GM23338 (cell line): ENCODE results near the gene CNPPD1. TPM values are rescaled to one million over a fixed set of nuclear protein-coding genes. Genes with fewer than 3 reads are reported as not detected.

Source experiments
- ATAC-seq: fragments of 200-7000 bp; cut with Tn5 transposase; 3 replicates; pipeline ENCODE4 v1.9.1; 2020
- DNase-seq: peaks from one replicate; pipeline ENCODE4 v3.0.0-alpha.2; 2015; ENCODE audit warnings: low spot score
- H2AFZ ChIP-seq: fragments of 200-600 bp; sonication (generic); 2 replicates; pipeline ENCODE4 v1.8.0; 2016; ENCODE audit warnings: antibody characterized with exemption, mild to moderate bottlenecking, moderate library complexity
- H3F3A ChIP-seq: fragments of 200-600 bp; sonication (generic); replicated peaks from 2 replicates; pipeline ENCODE4 v1.8.0; 2017; ENCODE audit warnings: antibody characterized with exemption, mixed run types, low read depth
- H3K27ac ChIP-seq: fragments of 200-600 bp; sonication (generic); 2 replicates; pipeline ENCODE4 v1.6.1; 2016; ENCODE audit warnings: low read depth
- H3K27me3 ChIP-seq: fragments of 200-600 bp; sonication (generic); 2 replicates; pipeline ENCODE4 v1.8.0; 2016; ENCODE audit warnings: mild to moderate bottlenecking, mixed run types, moderate library complexity; ENCODE audit not compliant: insufficient read depth
- H3K36me3 ChIP-seq: fragments of 200-600 bp; sonication (generic); 2 replicates; pipeline ENCODE4 v1.8.0; 2016; ENCODE audit warnings: mild to moderate bottlenecking; ENCODE audit not compliant: insufficient read depth
- H3K4me1 ChIP-seq: fragments of 200-600 bp; sonication (generic); 2 replicates; pipeline ENCODE4 v1.8.0; 2016; ENCODE audit warnings: mild to moderate bottlenecking, moderate library complexity; ENCODE audit not compliant: insufficient read depth
- H3K4me2 ChIP-seq: fragments of 200-600 bp; sonication (generic); 2 replicates; pipeline ENCODE4 v1.7.1; 2017; ENCODE audit warnings: mixed run types
- H3K4me3 ChIP-seq: fragments of 200-600 bp; sonication (generic); 2 replicates; pipeline ENCODE4 v1.6.1; 2016; ENCODE audit warnings: mixed run types
- H3K79me2 ChIP-seq: fragments of 200-600 bp; sonication (generic); replicated peaks from 2 replicates; pipeline ENCODE4 v1.8.0; 2017; ENCODE audit warnings: mild to moderate bottlenecking; ENCODE audit not compliant: insufficient read depth
- H3K9me2 ChIP-seq: fragments of 200-600 bp; sonication (generic); 2 replicates; pipeline ENCODE4 v1.8.0; 2017; ENCODE audit not compliant: insufficient read depth
- H4K20me1 ChIP-seq: fragments of 200-600 bp; sonication (generic); replicated peaks from 2 replicates; pipeline ENCODE4 v1.8.0; 2017; ENCODE audit warnings: mild to moderate bottlenecking; ENCODE audit not compliant: insufficient read depth
- H3K27ac Mint-ChIP-seq: 2 replicates; pipeline ENCODE4 v1.8.0; 2020; ENCODE audit warnings: inconsistent platforms, mild to moderate bottlenecking, moderate library complexity, mixed read lengths
- H3K27me3 Mint-ChIP-seq: 3 replicates; pipeline ENCODE4 v1.8.0; 2022; ENCODE audit warnings: low read depth, mild to moderate bottlenecking, moderate library complexity, mixed read lengths, inconsistent platforms; ENCODE audit not compliant: insufficient read depth, poor library complexity
- H3K36me3 Mint-ChIP-seq: 3 replicates; pipeline ENCODE4 v1.8.0; 2021; ENCODE audit warnings: low read depth, mild to moderate bottlenecking, inconsistent platforms, moderate library complexity, mixed read lengths
- H3K4me1 Mint-ChIP-seq: 3 replicates; pipeline ENCODE4 v1.8.0; 2020; ENCODE audit warnings: mild to moderate bottlenecking, inconsistent platforms, mixed read lengths
- H3K4me3 Mint-ChIP-seq: 3 replicates; pipeline ENCODE4 v1.8.0; 2021; ENCODE audit warnings: moderate library complexity, mild to moderate bottlenecking, inconsistent platforms, mixed read lengths
- H3K9me3 Mint-ChIP-seq: 3 replicates; pipeline ENCODE4 v1.8.0; 2020; ENCODE audit warnings: moderate library complexity, mild to moderate bottlenecking, inconsistent platforms, mixed read lengths
- CREB1 ChIP-seq: fragments of 250-450 bp; sonication (Bioruptor Pico); IDR thresholded peaks from 2 replicates; pipeline ENCODE4 v1.5.0; 2020; ENCODE audit warnings: low read depth, mild to moderate bottlenecking, moderate library complexity
- CTCF ChIP-seq, 2 experiments: fragments of 200-600 bp in 1 of 2; sonication (generic) in 1 of 2; conservative IDR thresholded peaks; 2 replicates each; pipeline versions ENCODE4 v1.5.1 to v1.6.1; 2016 to 2017; ENCODE audit warnings: antibody characterized with exemption in 2 of 2, low read depth in 2 of 2, mild to moderate bottlenecking in 2 of 2, moderate library complexity in 1 of 2
- ETS1 ChIP-seq: IDR thresholded peaks from 2 replicates; pipeline ENCODE4 v1.6.1; 2016; ENCODE audit warnings: antibody characterized with exemption
- EZH2 ChIP-seq: fragments of 200-600 bp; sonication (generic); IDR thresholded peaks from one replicate; pipeline ENCODE4 v1.8.0; 2017; ENCODE audit warnings: antibody characterized with exemption, mild to moderate bottlenecking, low read depth; ENCODE audit not compliant: unreplicated experiment
- EZH2phosphoT487 ChIP-seq: fragments of 200-600 bp; sonication (generic); IDR thresholded peaks from one replicate; pipeline ENCODE4 v1.8.1; 2018; ENCODE audit warnings: antibody characterized with exemption; ENCODE audit not compliant: unreplicated experiment
- JUNB ChIP-seq: IDR thresholded peaks from one replicate; pipeline ENCODE4 v1.6.1; 2016; ENCODE audit warnings: antibody characterized with exemption; ENCODE audit not compliant: unreplicated experiment
- NANOG ChIP-seq: IDR thresholded peaks from 2 replicates; pipeline ENCODE4 v1.6.1; 2016; ENCODE audit warnings: antibody characterized with exemption, borderline replicate concordance
- POLR2AphosphoS5 ChIP-seq: IDR thresholded peaks from 2 replicates; pipeline ENCODE4 v1.6.1; 2016; ENCODE audit warnings: antibody characterized with exemption, low read depth
- STAT1 ChIP-seq: IDR thresholded peaks from one replicate; pipeline ENCODE4 v1.6.1; 2016; ENCODE audit warnings: antibody characterized with exemption; ENCODE audit not compliant: unreplicated experiment
- ZNF462 ChIP-seq: fragments of 250-450 bp; sonication (Bioruptor Pico); IDR thresholded peaks from 2 replicates; pipeline ENCODE4 v1.5.0; 2020; ENCODE audit warnings: mild to moderate bottlenecking, moderate library complexity
- polyA plus RNA-seq: library from polyadenylated mRNA; unstranded; fragments of >200 nt; fragmentation: Nextera tagmentation; extraction: Ambion mirVana; gene quantifications from 2 replicates; pipeline ENCODE4 v1.2.1, GENCODE V29; 2016
- total RNA-seq: library from RNA; depleted of rRNA; stranded (reverse); fragments of >200 nt; shearing (Covaris generic); gene quantifications from 2 replicates; pipeline ENCODE4 v1.2.3, GENCODE V29; 2014

The CNPPD1 gene
- total and polyA plus RNA-seq, 2 experiments from 2014 or later, result 18.0 to 18.2 TPM

DNA sequence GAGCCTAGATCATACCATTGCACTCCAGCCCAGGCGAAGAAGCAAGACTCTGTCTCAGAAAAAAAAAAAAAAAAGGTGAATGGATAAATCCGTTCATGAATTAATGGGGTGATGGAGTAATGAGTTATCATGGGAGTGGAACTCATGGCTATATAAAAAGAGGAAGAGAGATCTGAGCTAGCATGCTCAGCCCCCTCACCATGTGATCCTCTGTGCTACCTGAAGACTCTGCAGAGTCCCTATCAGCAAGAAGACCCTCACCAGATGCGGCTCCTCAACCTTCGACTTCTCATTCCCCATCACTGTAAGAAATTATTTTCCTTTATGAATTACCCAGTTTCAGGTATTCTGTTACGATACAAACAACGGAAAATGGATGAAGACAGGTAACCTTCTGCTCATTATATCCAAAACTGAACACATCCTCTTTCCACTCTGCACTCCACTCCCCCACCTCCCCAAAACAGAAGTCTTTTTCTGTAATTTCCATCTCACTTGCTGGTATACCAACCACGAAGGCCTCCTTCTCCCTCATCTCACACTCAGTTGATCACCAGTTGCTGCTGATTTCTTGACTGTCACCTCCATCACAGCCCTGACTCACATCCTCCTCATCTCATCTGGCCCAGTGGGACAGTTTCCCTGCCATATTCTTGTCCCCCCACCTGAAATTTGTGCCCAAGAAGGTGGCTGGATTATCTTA is 10.2 kb upstream of the CNPPD1 start:
- H3K4me3 ChIP-seq, result no peak overlapping the region
- no peaks in the 10 kb centered on the region for H3K27me3 ChIP-seq
- Mint-ChIP-seq H3K4me1 (no peaks in the 10 kb centered on the region), H3K27me3 (no peaks in the 10 kb centered on the region), H3K36me3 (peaks cover 8% of the 10 kb centered on the region), H3K27ac (no peak overlapping the region), H3K4me3 (no peak overlapping the region), H3K9me3 (no peaks in the 10 kb centered on the region; the same call in 2 of the 3 replicates)
- H3K4me1 ChIP-seq, result no peaks in the 10 kb centered on the region
- ATAC-seq (no peak), DNase-seq (no peak)
- no peaks in the 10 kb centered on the region for H3K79me2 ChIP-seq
- H3K9me2 ChIP-seq, result no peaks in the 10 kb centered on the region
- H2AFZ ChIP-seq, result no peak overlapping the region
- H4K20me1 ChIP-seq, result no peaks in the 10 kb centered on the region; the same call in 1 of the 2 replicates
- H3K27ac ChIP-seq, result no peak overlapping the region
- 0 out of 2 replicates have a peak, but pooled peaks cover 3% of the 10 kb centered on the region for H3F3A ChIP-seq
- no peak overlapping the region for H3K4me2 ChIP-seq
- TF ChIP-seq JUNB (no peak), POLR2AphosphoS5 (no peak), ETS1 (no peak), CTCF (conservative IDR thresholded peaks at IDR 0.05; ENCODE audit: low read depth in 2 of 2) (no peak), CREB1 (no peak), NANOG (no peak), EZH2 (no peak), STAT1 (no peak), EZH2phosphoT487 (no peak), ZNF462 (no peak)
- H3K36me3 ChIP-seq, result no peaks in the 10 kb centered on the region
